WI38 (cell line): ENCODE data around the gene IGSF21.

ENCODE experiments used
- H3K4me3 ChIP-seq: 2 replicates; pipeline ENCODE4 v1.5.1; 2011; ENCODE audit warnings: low read depth, mild to moderate bottlenecking, control low read depth, low read length
- CTCF ChIP-seq: IDR thresholded peaks from 2 replicates; pipeline ENCODE4 v1.5.1; 2012; ENCODE audit warnings: low read depth, mild to moderate bottlenecking, control low read depth, low read length

Gene IGSF21

GRCh38 chr1:18410407-18410806, 302.8 kb downstream of the IGSF21 start:
- TF ChIP-seq CTCF, result no peak
- no peak overlapping the region for H3K4me3 ChIP-seq

- no peak overlapping the region for H3K4me3 ChIP-seq
- TF ChIP-seq CTCF, result no peak
These were observed 303.7 kb downstream of the IGSF21 start for GRCh38 chr1:18411321-18411720.

GRCh38 chr1:18411820-18412641, 304.4 kb downstream of the IGSF21 start:
- no peak overlapping the region for H3K4me3 ChIP-seq
- no peak for TF ChIP-seq CTCF

- no peak overlapping the region for H3K4me3 ChIP-seq
- no peak for TF ChIP-seq CTCF
These were observed 305.3 kb downstream of the IGSF21 start for GRCh38 chr1:18412882-18413353.

- TF ChIP-seq CTCF, result no peak
- H3K4me3 ChIP-seq, result no peak overlapping the region
These were observed 306.1 kb downstream of the IGSF21 start for GRCh38 chr1:18413541-18414305.

- no peak for TF ChIP-seq CTCF
- no peak overlapping the region for H3K4me3 ChIP-seq
These were observed 306.7 kb downstream of the IGSF21 start for GRCh38 chr1:18414321-18414720.
